GM19043 (cell line): ENCODE data around the gene STUM.
"Not testable (repeated sequence)": the region's sequence is repeated elsewhere in the genome, so short reads cannot be mapped to it uniquely, and the experiment has no call there.

Source experiments
- ATAC-seq: cut with Tn5 transposase; IDR thresholded peaks from one replicate; pipeline ENCODE4 v1.9.1; 2021; ENCODE audit warnings: low read depth; ENCODE audit not compliant: unreplicated experiment

The STUM gene

GRCh38 chr1:226579781-226580323 is 31.3 kb downstream of the STUM start:
- ATAC-seq: no peak

GRCh38 chr1:226580625-226581270 is 32.2 kb downstream of the STUM start:
- ATAC-seq: no peak

DNA sequence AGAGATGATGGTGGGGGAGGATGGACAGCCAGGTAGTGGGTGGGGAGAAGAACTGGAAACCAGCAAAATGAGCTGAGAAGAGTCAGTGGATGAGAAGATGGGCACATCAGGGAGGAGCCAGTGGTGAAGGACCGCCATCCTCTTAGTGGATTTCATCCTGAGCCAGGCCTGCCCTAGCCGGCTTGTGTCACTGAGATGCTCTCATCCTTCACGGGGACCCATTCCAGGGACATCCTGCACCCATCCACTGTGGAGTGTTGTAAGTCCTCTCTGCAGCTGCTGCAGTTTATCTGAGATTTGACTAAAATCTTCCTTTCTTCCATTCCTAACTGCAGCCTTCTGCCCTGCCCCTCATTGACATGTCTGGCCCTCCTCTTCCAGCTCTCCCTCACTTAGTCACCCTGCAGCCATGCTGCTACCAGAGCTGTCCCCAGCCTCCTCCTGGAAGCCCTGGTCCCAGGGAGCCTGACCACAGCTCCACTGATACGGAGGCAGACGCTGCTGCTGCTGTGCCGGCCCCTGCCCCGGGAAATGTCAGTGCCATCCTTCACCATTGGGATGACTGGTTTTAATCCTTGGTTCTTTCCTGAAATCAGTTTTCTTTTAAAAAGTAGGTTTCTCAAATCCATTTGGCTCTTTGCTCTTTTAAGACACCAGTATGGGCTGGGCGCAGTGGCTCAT is 33.2 kb downstream of the STUM start:
- ATAC-seq: no peak

DNA sequence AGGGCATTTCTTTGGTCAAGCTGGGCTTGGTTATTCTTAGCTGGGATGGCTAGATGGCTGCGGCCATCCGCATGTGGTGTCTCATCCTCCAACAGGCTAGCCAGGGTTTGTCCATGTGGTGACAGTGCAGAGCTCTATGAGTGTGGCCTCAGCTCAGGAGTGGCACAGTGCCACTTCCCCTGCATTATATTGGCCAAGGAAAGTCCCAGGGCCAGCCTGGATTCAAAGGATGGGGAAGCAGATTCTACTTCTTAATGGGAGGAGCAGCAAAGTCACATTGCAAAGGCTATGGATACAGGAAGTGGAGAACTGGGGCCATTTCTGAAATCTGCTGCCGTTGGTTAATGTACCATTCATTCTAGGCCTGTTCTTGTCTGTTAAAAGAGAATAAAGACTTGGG is 34.4 kb downstream of the STUM start:
- no peak for ATAC-seq

DNA sequence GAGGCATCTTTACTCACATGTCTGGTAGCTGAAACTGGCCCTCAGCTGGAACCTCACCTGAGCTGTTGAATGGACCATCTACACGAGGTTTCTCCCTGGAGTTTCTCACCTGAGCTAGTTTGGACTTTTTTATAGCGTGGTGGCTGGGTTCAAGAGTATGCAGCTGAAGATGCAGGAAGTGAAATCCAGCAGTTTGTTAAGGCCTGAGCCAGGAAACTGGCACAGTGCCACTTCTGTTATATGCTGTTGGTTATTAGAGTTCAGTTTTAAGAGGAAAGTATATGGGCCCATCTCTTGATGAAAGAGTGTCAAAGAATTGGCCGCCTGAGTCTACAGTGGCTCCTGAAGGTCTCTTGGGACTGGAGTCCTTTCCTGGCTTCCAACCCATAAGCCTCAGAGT is 35.6 kb downstream of the STUM start:
- no peak for ATAC-seq

- no peak for ATAC-seq
Measured at GRCh38 chr1:226586116-226586515, 37.6 kb downstream of the STUM start.

GRCh38 chr1:226586650-226587422 is 38.3 kb downstream of the STUM start:
- no peak for ATAC-seq

DNA sequence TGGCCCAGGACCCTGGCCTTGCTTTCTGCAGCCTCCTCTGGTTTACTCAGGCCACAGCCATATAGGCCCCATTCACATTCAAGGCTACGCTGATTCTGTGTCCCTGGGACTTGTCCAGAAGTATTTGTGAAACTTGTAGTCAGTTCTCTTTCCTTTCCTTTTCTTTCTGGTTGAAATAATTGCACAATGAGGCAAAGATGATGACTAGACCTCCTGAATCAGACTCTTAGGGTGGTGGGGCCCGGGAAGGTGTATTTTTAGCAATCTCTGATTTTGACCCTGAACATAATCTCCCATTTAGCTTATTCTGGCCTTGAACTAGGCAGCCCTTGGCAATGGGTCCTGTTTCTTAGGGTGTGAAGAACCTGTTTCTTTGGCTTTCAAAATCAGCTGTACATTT is 39.9 kb downstream of the STUM start:
- no peak for ATAC-seq

DNA sequence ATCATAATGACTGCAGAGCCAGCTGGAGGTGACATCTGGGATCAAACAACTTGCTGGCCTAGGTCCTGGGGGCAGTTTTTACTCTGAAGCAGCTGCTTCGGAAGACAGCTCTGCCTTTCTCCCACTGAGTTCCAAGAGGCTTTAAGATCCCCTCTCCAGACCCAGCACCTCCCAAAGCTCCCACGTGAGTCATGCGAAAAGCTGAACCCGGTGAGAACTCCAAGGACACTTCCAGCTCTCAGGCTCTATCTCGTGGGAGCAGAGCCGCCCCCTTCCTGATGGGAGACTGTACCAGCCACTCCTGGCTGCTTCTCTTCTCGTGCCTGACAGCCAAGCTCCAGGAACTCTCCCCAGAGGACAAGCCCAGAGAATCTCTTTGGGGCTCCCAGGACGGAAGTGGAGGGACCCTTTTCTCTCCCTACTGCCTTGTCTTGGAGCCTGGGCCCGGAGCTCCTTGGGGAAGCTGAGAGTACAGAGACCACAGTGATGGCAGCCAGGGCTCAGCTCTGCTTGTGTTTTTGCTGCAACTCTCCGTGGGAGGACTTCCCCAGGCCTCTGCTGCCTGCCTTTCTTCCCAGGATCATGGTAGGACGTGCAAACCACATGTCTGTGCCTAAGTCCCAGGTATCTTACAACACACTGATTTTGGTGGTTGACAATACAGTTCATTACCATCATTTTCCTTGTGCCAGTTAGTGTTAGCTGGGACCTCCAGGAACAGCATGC is 40.6 kb downstream of the STUM start:
- no peak for ATAC-seq

DNA sequence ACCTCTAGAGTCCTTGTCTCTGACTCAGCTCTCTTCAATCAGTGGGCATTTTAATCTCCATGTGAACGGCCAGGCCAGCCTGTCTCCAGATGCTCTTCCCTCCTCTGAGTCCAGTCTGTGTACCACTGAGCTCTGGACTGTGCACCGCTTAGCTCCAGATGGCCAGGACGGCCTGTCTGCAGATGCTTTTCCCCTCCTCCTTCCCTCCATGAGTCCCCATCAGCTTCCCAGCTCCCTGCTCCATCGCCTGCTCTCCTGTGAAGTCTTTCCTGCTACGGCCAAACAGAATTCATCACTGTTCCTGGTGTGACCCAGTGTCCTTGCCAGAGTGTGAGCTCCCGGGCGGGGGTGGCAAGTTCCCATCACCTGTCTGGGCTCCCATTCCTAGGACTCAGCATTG is 42.0 kb downstream of the STUM start:
- no peak for ATAC-seq

DNA sequence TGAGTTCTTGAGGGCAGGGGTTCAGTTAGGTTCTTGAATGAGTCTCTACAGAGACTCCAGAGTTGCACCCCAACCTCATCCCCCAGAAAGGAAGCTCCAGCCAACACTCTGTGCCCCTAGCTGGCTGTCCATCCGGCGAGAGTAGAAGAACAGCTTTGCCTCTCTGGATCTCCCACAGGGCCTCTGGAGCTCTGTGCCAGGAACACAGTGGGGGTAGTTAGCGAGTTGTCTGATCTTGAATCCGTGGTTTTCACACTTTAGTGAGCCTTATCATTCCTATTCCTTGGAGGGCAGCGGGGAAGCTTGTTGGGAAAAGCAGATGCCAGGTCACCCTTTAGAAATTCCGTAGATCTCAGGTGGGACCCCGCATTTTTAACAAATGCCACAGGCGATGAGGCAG is 45.0 kb downstream of the STUM start:
- no peak for ATAC-seq

DNA sequence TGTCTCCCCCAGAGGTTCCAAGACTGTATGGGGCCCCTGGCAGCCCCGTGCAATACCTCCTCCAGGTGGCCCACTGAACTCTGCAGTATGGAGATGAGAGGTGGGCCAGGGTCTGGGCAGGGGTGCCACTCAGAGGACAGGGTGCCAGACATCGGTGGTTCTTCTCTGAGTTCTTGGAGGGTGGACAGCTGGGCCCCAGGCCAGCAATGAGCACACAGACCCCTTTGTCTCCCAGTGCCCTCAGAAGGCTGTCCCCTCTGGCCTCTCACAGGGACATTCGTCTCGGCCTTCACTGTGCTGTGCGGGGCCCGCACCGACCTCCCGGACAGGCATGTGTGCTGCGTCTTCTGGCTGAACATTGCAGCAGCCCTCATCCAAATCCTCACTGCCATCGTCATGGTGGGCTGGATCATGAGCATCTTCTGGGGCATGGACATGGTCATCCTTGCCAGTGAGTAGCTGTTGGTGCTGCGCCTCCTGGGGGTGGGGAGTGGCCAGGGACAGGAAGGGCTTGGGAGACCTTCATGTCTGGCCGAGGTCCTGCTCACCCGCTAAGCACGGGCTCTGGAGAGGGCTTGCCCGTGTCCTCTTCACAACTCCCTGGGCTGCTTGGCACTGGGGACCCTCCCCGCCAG is 48.1 kb downstream of the STUM start:
- ATAC-seq: no peak

DNA sequence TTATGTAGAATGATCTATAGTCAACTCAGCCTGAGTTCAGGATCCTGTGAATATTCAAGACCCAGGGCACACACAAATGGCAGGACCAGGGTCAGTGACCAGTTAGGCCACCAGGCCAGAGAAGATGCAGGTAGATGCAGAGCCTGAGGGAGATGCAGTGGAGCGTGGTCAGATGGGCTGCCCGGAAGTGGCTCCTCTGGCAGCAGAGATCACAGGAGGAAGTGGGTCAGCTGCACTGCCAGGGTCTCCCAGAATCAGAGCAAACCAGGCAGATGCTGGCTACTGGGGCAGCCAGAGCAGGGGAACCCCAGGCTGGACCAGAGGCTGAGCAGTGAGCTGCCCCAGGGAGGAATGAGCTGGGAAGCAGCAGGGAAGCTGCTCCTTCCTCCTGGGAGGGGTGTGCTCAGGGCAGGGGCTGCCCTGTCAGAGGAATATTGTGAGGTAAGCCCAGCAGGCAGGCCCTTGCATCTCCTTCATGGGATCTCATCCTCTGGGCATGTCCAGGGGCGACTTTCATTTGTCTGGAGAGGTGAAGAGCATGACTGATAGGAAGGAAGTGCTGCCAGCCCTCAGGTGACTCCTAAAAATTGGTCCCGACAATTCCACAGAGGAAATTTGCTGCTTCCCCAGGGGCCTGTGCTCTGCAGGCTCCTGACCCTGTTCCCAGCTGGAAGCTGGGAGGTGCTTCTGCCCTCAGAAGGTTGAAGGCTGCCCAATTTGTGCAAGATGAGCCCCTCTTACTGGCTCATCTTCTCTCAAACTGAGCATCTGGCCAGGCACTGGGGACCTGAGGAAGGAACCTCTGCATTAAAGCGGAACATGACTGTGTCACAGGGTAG is 49.3 kb downstream of the STUM start:
- no peak for ATAC-seq

GRCh38 chr1:226598455-226598849 is 49.9 kb downstream of the STUM start:
- no peak for ATAC-seq

- not testable (repeated sequence) for ATAC-seq
Measured at GRCh38 chr1:226598955-226599354, 50.4 kb downstream of the STUM start.

DNA sequence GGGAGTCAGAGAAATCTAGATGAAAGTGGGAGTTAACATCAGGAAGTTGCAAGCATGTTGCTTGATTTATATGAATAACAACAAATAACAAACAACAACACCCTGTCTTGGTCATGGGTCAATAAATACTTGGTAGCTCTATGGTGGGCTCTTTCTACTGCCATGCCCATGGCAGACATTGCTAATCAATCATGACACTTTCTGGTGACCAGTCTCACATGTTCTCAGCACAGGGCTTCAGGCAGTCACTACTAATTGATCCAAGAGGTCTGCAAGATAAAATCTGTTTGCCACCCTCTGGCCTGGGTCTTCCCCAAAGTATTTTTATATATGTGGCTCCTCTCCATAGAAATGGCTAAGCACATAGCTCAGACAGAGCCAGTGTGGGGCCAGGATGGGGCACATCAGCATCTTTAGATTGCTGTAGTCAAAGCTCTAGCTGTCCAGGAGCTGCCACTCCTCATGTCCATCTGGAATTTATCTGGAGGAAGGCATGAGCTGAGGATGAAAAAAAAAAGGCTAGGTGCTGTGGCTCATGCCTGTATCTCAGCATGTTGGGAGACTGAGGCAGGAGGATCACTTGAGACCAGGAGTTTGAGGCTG is 51.2 kb downstream of the STUM start:
- ATAC-seq: no peak

GRCh38 chr1:226600254-226600653 is 51.7 kb downstream of the STUM start:
- ATAC-seq: no peak

GRCh38 chr1:226601456-226601855 is 52.9 kb downstream of the STUM start:
- no peak for ATAC-seq
